ENCODE measurements around the gene IGSF23.

- TF ChIP-seq CTCF (IDR thresholded peaks at IDR 0.05) (no peak), POLR2A (IDR thresholded peaks at IDR 0.05) (no peak), POLR2AphosphoS5 (IDR thresholded peaks at IDR 0.05) (no peak)
These were observed 7.3 kb downstream of the IGSF23 start for GRCh38 chr19:44620667-44621066.
